Lung (tissue), 16 donors: ENCODE measurements around the gene HECTD2. TPM values are rescaled to one million over a fixed set of nuclear protein-coding genes. Genes with fewer than 3 reads are reported as not detected.
"Not testable (repeated sequence)": the region's sequence is repeated elsewhere in the genome, so short reads cannot be mapped to it uniquely, and the experiment has no call there.

Source experiments
- ATAC-seq: fragments of 200-7000 bp; cut with Tn5 transposase; one replicate; pipeline ENCODE4 v1.9.1; 2020; ENCODE audit warnings: moderate number of reproducible peaks; ENCODE audit not compliant: insufficient read depth, low FRiP score
- DNase-seq, 3 donors: peaks; one replicate each; pipeline ENCODE4 v3.0.0-alpha.2; 2013 to 2017
- H3K27ac ChIP-seq, 2 donors: one replicate each; pipeline ENCODE4 v1.5.1; 2013; ENCODE audit warnings: mild to moderate bottlenecking in 2 of 2, moderate library complexity in 2 of 2, control low read depth in 1 of 2, inconsistent platforms in 1 of 2, low read depth in 1 of 2, low read length in 1 of 2
- H3K27me3 ChIP-seq, 3 donors: one replicate each; pipeline ENCODE4 v1.5.1; 2013; ENCODE audit warnings: low read length in 2 of 3; ENCODE audit not compliant: control insufficient read depth in 3 of 3, insufficient read depth in 3 of 3
- H3K36me3 ChIP-seq, 4 donors: one replicate each; pipeline ENCODE4 v1.5.1; 2013; ENCODE audit warnings: low read length in 4 of 4, mild to moderate bottlenecking in 1 of 4, moderate library complexity in 1 of 4; ENCODE audit not compliant: control insufficient read depth in 4 of 4, insufficient read depth in 4 of 4
- H3K4me1 ChIP-seq, 5 donors: one replicate each; pipeline ENCODE4 v1.5.1; 2013; ENCODE audit warnings: low read length in 5 of 5, mild to moderate bottlenecking in 2 of 5, moderate library complexity in 1 of 5; ENCODE audit not compliant: control insufficient read depth in 5 of 5, insufficient read depth in 5 of 5
- H3K4me3 ChIP-seq: one replicate; pipeline ENCODE4 v1.5.1; 2013; ENCODE audit warnings: mild to moderate bottlenecking, control low read depth, moderate library complexity
- H3K9ac ChIP-seq, 2 donors: one replicate each; pipeline ENCODE4 v1.5.1; 2013; ENCODE audit warnings: low read length in 2 of 2, control low read depth in 1 of 2; ENCODE audit not compliant: insufficient read depth in 1 of 2
- H3K9me3 ChIP-seq, 4 donors: one replicate each; pipeline ENCODE4 v1.5.1; 2013; ENCODE audit warnings: low read length in 3 of 4, mild to moderate bottlenecking in 1 of 4, moderate library complexity in 1 of 4; ENCODE audit not compliant: control insufficient read depth in 4 of 4, insufficient read depth in 3 of 4
- WGBS, 2 donors: extraction: QIAGEN DNeasy Blood & Tissue Kit; methylation state at CpG; one replicate each; pipeline ENCODE4 v1.1.7; 2013; 5-methylcytosine and 5-hydroxymethylcytosine counted together
- long read RNA-seq, 5 donors: transcript quantifications; one replicate each; lab custom pipeline, GENCODE V29; 2026
- polyA plus RNA-seq, 2 donors: library from polyadenylated mRNA; stranded (reverse); fragments of 200-250 nt; gene quantifications; one replicate each; pipeline ENCODE4 v1.2.1, GENCODE V29; 2013
- total RNA-seq, 2 donors: library from RNA; depleted of rRNA in 1 of 2; stranded (reverse); fragments of >200 nt in 1 of 2; gene quantifications; one replicate each; pipeline ENCODE4 v1.2.1, GENCODE V29; 2014 to 2021
- TF ChIP-seq, protein P1 (sequence below): IDR thresholded peaks from 2 replicates; pipeline ENCODE4 v1.5.1; 2012; ENCODE audit warnings: mild to moderate bottlenecking; ENCODE audit errors: control extremely low read depth, extremely low read depth
- donor health status: control.
- donor health status: control.
- donor health status: Bipolar disorder and iron deficiency.
- donor health status: healthy.
- donor health status: DM: yes; HTN: yes; CAD: no.

HECTD2 gene, protein sequence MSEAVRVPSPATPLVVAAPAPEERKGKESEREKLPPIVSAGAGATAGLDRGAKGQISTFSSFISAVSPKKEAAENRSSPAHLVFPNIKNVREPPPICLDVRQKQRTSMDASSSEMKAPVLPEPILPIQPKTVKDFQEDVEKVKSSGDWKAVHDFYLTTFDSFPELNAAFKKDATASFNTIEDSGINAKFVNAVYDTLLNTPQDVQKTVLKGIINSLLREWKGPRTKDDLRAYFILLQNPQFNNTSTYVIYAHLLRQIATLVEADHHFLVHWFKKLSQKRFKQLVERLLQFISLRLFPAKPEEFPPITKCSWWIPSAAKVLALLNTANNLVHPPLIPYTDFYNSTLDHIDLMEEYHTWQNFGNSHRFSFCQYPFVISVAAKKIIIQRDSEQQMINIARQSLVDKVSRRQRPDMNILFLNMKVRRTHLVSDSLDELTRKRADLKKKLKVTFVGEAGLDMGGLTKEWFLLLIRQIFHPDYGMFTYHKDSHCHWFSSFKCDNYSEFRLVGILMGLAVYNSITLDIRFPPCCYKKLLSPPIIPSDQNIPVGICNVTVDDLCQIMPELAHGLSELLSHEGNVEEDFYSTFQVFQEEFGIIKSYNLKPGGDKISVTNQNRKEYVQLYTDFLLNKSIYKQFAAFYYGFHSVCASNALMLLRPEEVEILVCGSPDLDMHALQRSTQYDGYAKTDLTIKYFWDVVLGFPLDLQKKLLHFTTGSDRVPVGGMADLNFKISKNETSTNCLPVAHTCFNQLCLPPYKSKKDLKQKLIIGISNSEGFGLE
- 10 to 100 TPM in 1 of 2 donors, 1 to 10 TPM in 1; 7.3 to 50.8 TPM for total RNA-seq
- polyA plus RNA-seq, result 1 to 10 TPM; 3.1 to 7.0 TPM
- long read RNA-seq, donor 1, full-length matches to known transcripts, result 3 of 19 reads
- long read RNA-seq, donor 1, partial matches to known transcripts, result 16 of 19 reads
- long read RNA-seq, donor 1, other reads (novel, unspliced or antisense), result 0 of 19 reads
- long read RNA-seq, donor 2, partial matches to known transcripts, result 13 of 13 reads
- long read RNA-seq, donor 2, other reads (novel, unspliced or antisense), result 0 of 13 reads
- long read RNA-seq, donor 3, full-length matches to known transcripts, result 4 of 4 reads
- long read RNA-seq, donor 3, partial matches to known transcripts, result 0 of 4 reads
- long read RNA-seq, donor 3, other reads (novel, unspliced or antisense), result 0 of 4 reads
- long read RNA-seq, donor 4, result 0 reads
- long read RNA-seq, donor 5, full-length matches to known transcripts, result 4 of 4 reads
- long read RNA-seq, donor 5, partial matches to known transcripts, result 0 of 4 reads
- long read RNA-seq, donor 5, other reads (novel, unspliced or antisense), result 0 of 4 reads

DNA sequence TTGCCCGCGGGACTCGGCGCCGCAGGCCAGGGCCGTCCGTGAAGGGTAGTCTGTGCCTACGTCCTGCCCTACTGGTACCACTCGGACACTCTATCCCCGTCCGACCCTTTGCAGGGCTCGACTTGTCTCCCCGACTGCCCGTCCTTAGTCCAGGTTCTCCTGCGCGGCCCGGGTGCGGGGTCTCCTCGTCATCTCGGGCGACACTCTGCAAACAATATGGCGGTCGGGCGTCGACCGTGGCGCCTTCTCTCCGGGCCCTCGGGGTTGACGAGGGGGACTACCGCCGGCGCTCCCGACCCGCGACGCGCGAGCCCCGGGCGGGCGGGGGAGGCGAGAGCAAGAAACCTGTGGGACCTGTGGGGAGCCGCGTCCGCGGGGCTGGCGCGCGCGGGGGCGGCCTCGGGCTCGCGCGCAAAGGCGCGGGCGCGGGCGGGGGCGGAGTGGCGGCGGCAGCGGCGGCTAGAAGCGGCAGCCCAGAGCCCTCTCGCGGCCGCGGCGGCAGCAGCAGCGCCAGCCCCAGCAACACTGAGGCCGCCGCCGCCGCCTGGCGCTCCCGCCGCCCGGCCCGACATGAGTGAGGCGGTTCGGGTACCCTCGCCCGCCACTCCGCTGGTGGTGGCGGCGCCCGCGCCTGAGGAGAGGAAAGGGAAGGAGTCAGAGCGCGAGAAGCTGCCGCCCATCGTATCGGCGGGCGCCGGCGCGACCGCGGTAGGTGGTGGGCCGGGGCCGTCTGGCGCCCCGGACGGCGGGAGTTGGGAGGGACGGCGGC is at the start of gene HECTD2:
Gene HECTD2, plus strand, starts transcription at position 476 of the 769 bp plus-strand sequence. Its CDS starts 95 bp downstream, at position 571.
- Histone ChIP-seq H3K27ac (peak within 1 kb of the TSS; percentile 99 to 100), H3K4me1 (peaks cover 1 to 35% (median 7%) of the 10 kb centered on the region in 5 donors), H3K36me3 (peaks cover 0 to 2% (median 0%) of the 10 kb centered on the region in 4 donors), H3K27me3 (no peaks in the 10 kb centered on the region), H3K9ac (peak within 1 kb of the TSS; percentile 96 to 99), H3K4me3 (peak within 1 kb of the TSS; percentile 92), H3K9me3 (no peaks in the 10 kb centered on the region)
- 0% methylated on average over 71 to 111 of the region's 111 CpGs for WGBS, 2 donors
- TF ChIP-seq, protein P1, sequence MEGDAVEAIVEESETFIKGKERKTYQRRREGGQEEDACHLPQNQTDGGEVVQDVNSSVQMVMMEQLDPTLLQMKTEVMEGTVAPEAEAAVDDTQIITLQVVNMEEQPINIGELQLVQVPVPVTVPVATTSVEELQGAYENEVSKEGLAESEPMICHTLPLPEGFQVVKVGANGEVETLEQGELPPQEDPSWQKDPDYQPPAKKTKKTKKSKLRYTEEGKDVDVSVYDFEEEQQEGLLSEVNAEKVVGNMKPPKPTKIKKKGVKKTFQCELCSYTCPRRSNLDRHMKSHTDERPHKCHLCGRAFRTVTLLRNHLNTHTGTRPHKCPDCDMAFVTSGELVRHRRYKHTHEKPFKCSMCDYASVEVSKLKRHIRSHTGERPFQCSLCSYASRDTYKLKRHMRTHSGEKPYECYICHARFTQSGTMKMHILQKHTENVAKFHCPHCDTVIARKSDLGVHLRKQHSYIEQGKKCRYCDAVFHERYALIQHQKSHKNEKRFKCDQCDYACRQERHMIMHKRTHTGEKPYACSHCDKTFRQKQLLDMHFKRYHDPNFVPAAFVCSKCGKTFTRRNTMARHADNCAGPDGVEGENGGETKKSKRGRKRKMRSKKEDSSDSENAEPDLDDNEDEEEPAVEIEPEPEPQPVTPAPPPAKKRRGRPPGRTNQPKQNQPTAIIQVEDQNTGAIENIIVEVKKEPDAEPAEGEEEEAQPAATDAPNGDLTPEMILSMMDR, result peak; percentile 32
- DNase-seq, result peak; percentile 88 to 90 (median 89)
- peak; percentile 88 for ATAC-seq

DNA sequence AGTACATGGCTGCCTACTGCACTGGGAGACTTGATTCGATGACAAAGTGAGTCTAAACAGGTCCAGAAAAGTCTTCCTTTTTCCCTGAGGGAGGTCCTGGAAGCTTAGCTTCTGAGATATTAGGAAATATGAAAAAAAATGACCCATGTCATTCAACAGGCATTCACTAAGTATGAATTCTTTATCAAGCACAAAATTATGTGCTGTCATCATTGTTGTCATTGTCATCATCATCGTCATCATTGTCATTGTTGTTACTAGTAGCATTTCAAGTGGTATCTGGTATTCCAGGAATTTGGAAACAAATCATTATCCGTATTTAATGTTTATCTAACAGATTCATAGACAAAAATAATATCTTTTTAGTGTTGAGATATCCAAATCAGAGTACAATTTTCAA is 49.7 kb upstream of the HECTD2 start:
- Histone ChIP-seq H3K9ac (no peak overlapping the region), H3K9me3 (no peaks in the 10 kb centered on the region), H3K4me1 (no peaks in the 10 kb centered on the region), H3K27ac (no peak overlapping the region), H3K4me3 (no peak overlapping the region), H3K36me3 (no peaks in the 10 kb centered on the region), H3K27me3 (no peaks in the 10 kb centered on the region)
- DNase-seq (no peak), ATAC-seq (no peak)
- TF ChIP-seq, protein P1, result no peak
- 68 to 79% methylated on average over 3 of the region's 3 CpGs for WGBS, 2 donors

DNA sequence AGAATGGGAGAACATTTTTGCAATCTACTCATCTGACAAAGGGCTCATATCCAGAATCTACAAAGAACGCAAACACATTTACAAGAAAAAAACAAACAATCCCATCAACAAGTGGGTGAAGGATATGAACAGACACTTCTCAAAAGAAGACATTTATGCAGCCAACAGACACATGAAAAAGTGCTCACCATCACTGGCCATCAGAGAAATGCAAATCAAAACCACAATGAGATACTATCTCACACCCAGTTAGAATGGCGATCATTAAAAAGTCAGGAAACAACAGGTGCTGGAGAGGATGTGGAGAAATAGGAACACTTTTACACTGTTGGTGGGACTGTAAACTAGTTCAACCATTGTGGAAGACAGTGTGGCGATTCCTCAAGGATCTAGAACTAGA is 44.6 kb upstream of the HECTD2 start:
- not testable (repeated sequence) for DNase-seq, H3K9me3 ChIP-seq

More for the DNA sequence above, 44.6 kb upstream of the HECTD2 start:
- H3K4me1 ChIP-seq, H3K4me3 ChIP-seq, H3K27ac ChIP-seq, H3K27me3 ChIP-seq, H3K36me3 ChIP-seq, H3K9ac ChIP-seq, ATAC-seq: not testable (repeated sequence)
- 94 to 97% methylated on average over 2 of the region's 3 CpGs for WGBS, 2 donors
